ENCODE measurements around the gene WWTR1.

Gene WWTR1

GRCh38 chr3:149620291-149621020 is 37.4 kb downstream of the WWTR1 start:
- DNase-seq, result no peak

- no peak for DNase-seq
Observed at GRCh38 chr3:149619136-149619535, 38.7 kb downstream of the WWTR1 start.

GRCh38 chr3:149618151-149619123 is 39.4 kb downstream of the WWTR1 start:
- no peak for DNase-seq

- DNase-seq, result no peak
Observed at GRCh38 chr3:149615731-149616221, 42.0 kb downstream of the WWTR1 start.

GRCh38 chr3:149613988-149614387 is 43.8 kb downstream of the WWTR1 start:
- no peak for DNase-seq

GRCh38 chr3:149612456-149612855 is 45.4 kb downstream of the WWTR1 start:
- DNase-seq, result no peak

- DNase-seq, result no peak
Observed at GRCh38 chr3:149611149-149611548, 46.7 kb downstream of the WWTR1 start.

- DNase-seq, result no peak
Observed at GRCh38 chr3:149610351-149611105, 47.3 kb downstream of the WWTR1 start.

- DNase-seq, result no peak
Observed at GRCh38 chr3:149609595-149609994, 48.2 kb downstream of the WWTR1 start.

- no peak for DNase-seq
Observed at GRCh38 chr3:149608987-149609386, 48.8 kb downstream of the WWTR1 start.

GRCh38 chr3:149605902-149606301 is 51.9 kb downstream of the WWTR1 start:
- no peak for DNase-seq

GRCh38 chr3:149604125-149604875 is 53.5 kb downstream of the WWTR1 start:
- DNase-seq, result no peak

GRCh38 chr3:149603126-149604074 is 54.4 kb downstream of the WWTR1 start:
- no peak for DNase-seq

GRCh38 chr3:149600634-149601033 is 57.2 kb downstream of the WWTR1 start:
- no peak for DNase-seq

GRCh38 chr3:149599236-149599635 is 58.6 kb downstream of the WWTR1 start:
- no peak for DNase-seq

GRCh38 chr3:149596134-149596770 is 61.6 kb downstream of the WWTR1 start:
- DNase-seq, result no peak

GRCh38 chr3:149593418-149594160 is 64.2 kb downstream of the WWTR1 start:
- DNase-seq, result no peak

- DNase-seq, result no peak
Observed at GRCh38 chr3:149592758-149593240, 65.0 kb downstream of the WWTR1 start.

GRCh38 chr3:149590691-149591441 is 67.0 kb downstream of the WWTR1 start:
- DNase-seq, result no peak

All from SHP77 treated with DMSO at 0.1 percent for 48 hours (cell line).